ENCODE measurements around the gene RCN2. TPM values are rescaled to one million over a fixed set of nuclear protein-coding genes. Genes with fewer than 3 reads are reported as not detected.

RCN2 gene
- polyA plus RNA-seq, 1 experiment: 123 TPM

DNA sequence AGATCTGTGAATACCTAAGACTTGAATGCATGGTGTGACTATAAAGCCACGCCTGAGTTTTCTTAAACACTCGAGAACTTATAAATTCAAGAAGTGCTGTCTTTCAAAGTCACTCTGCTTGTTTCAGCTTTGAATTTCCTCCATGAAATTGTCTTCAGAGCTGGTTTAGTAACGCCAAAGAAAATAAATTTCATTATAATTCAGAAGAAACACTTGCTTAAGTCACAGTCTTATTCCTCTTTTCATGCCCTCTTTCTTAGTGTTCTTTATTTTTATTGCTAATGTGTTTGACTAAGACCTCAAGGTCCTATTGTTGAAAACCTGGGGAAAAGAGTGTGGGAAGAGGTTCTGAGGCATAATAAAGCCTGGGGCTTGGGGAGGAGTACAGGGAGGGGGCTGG is 3.3 kb upstream of the RCN2 start:
- H3K4me3 ChIP-seq (ENCODE audit: low read depth, low read length): no peak overlapping the region
- no peak overlapping the region for H3K27ac ChIP-seq (ENCODE audit: low read depth, low read length)
- ChIA-PET CTCF (no interaction called here), POLR2A (no interaction called here)
- no peak for DNase-seq (ENCODE audit: low read depth, low spot score)
- H3K27me3 ChIP-seq (ENCODE audit: control insufficient read depth, insufficient read depth, low read length): peaks cover 4% of the 10 kb centered on the region
- TF ChIP-seq, protein P1, sequence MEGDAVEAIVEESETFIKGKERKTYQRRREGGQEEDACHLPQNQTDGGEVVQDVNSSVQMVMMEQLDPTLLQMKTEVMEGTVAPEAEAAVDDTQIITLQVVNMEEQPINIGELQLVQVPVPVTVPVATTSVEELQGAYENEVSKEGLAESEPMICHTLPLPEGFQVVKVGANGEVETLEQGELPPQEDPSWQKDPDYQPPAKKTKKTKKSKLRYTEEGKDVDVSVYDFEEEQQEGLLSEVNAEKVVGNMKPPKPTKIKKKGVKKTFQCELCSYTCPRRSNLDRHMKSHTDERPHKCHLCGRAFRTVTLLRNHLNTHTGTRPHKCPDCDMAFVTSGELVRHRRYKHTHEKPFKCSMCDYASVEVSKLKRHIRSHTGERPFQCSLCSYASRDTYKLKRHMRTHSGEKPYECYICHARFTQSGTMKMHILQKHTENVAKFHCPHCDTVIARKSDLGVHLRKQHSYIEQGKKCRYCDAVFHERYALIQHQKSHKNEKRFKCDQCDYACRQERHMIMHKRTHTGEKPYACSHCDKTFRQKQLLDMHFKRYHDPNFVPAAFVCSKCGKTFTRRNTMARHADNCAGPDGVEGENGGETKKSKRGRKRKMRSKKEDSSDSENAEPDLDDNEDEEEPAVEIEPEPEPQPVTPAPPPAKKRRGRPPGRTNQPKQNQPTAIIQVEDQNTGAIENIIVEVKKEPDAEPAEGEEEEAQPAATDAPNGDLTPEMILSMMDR (IDR thresholded peaks at IDR 0.05; ENCODE audit: low read depth, low read length): no peak
- no peaks in the 10 kb centered on the region for H3K9me3 ChIP-seq (ENCODE audit: control insufficient read depth, insufficient read depth, low read length)

DNA sequence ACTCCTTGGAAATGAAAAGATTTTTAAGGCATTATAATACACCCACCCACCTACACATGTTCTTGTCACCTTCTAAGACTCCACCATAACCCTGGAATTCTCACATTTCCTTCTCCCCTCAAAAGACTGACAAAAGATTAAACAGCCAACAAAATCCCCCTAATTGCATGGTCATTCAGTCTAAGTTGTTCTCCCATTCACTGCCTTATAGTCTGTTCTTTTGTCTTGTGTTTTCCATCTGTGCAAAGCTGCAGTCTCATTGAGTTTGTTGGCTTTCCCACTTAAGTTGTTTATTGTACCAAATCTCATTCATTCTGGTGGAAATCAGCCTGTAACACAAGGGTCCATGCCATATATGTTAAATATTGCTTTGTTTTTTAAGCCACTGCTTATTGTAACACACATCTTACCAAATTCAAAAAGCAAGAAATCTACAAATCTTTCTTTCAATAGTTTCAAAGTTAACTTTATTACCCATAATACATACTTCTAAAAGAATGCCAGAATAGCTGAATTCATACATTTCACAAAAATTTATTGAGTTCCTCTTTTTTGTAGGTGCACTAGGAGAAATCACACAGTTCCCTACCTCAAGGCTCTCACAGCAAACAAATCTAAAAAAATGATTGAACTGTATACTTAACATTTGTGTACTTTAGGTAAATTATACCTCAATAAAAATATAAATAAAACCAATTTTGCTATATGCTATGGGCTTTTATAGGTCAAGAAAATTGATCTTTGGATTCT is 2.4 kb upstream of the RCN2 start:
- ChIA-PET POLR2A (no interaction called here), CTCF (no interaction called here)
- TF ChIP-seq, protein P1 (IDR thresholded peaks at IDR 0.05; ENCODE audit: low read depth, low read length): no peak
- H3K27me3 ChIP-seq (ENCODE audit: control insufficient read depth, insufficient read depth, low read length): no peaks in the 10 kb centered on the region
- no peak overlapping the region for H3K27ac ChIP-seq (ENCODE audit: low read depth, low read length)
- H3K4me3 ChIP-seq (ENCODE audit: low read depth, low read length): no peak overlapping the region
- no peaks in the 10 kb centered on the region for H3K9me3 ChIP-seq (ENCODE audit: control insufficient read depth, insufficient read depth, low read length)
- DNase-seq (ENCODE audit: low read depth, low spot score): no peak

DNA sequence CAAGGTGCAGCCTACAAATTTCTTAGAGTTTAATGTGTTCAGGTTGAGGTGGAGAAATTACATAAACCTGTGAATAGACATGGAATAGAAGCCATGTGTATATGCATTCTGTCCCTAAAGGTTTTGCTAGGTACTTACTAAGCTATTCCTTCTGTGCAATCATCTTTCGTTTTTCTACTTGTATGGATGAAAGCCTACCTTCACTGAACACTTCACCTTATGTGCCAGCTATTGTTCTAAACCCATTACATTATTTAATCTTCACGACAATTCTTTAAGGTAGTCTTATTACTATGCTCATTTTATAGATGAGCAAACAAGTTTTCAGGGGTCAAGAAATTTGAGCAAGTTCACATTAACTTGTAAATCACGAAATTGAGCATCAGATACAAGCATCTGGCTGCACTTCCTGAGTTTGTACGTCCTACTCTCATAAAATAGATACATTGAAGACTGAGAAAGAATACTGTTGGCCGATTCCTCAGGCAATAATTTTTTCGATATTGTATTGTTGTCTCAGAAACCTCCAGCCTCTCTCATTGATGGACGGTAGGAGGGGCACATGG is 635 bp upstream of the RCN2 start:
- Histone ChIP-seq H3K9me3 (ENCODE audit: control insufficient read depth, insufficient read depth, low read length) (no peaks in the 10 kb centered on the region), H3K27me3 (ENCODE audit: control insufficient read depth, insufficient read depth, low read length) (no peaks in the 10 kb centered on the region), H3K27ac (ENCODE audit: low read depth, low read length) (no peak overlapping the region), H3K4me3 (ENCODE audit: low read depth, low read length) (peak overlapping the region; percentile 70)
- ChIA-PET CTCF (interaction anchor here (1.1 to 1.7 kb wide), 2 partner anchors 11 to 612 kb away, joined by 3 to 5 read pairs; no protein-coding TSS in a partner anchor), POLR2A (interaction anchor here (0.6 to 1.0 kb wide), 6 partner anchors 14 to 654 kb away, joined by 3 to 4 read pairs (median 4); partner anchors contain the start of gene SCAPER)
- TF ChIP-seq, protein P1 (IDR thresholded peaks at IDR 0.05; ENCODE audit: low read depth, low read length): no peak
- no peak for DNase-seq (ENCODE audit: low read depth, low spot score)

DNA sequence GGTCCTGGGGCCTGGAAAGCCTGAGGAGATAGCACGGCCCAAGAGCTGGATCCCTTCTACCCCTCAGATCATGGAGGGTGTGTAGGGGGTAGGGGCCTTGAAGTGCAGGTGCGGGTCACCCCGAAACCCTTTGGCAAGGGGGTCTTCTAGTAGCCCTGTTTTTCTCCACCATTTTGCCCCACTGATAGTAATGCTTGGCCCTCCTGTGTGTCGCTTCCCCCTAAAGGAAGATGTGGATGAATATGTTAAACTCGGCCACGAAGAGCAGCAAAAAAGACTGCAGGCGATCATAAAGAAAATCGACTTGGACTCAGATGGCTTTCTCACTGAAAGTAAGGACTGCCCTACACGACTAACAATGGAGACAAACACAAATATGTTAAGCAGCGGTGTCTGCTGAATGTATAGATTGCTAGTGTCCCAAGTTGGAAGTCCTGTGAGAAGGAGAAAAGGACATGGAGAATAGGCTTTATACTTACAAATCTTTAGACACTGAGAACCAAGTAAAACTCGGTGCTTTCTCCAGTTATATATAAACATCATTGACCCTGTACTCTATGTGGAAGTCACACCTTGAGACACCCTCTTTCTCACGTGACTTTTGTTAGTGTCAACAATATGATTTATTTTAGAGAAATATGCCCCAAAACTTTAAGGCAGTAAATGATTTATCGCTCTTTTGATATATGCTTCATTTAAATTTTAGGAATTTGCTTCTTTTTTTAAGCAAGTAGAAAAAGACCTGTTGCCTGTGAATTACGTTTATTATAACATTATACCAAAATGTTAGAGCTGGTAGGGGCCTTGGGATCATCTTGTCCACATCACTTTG is 802 bp downstream of the RCN2 start:
- CTCF ChIA-PET: interaction anchor here (1.7 kb wide), 1 partner anchor 9 kb away, joined by 5 read pairs; no protein-coding TSS in a partner anchor
- TF ChIP-seq, protein P1 (IDR thresholded peaks at IDR 0.05; ENCODE audit: low read depth, low read length): no peak

More for the DNA sequence above, 802 bp downstream of the RCN2 start:
- POLR2A ChIA-PET: no interaction called here
- H3K27ac ChIP-seq (ENCODE audit: low read depth, low read length): no peak overlapping the region
- H3K27me3 ChIP-seq (ENCODE audit: control insufficient read depth, insufficient read depth, low read length): no peaks in the 10 kb centered on the region
- H3K9me3 ChIP-seq (ENCODE audit: control insufficient read depth, insufficient read depth, low read length): no peaks in the 10 kb centered on the region
- peak overlapping the region; percentile 82 for H3K4me3 ChIP-seq (ENCODE audit: low read depth, low read length)
- DNase-seq (ENCODE audit: low read depth, low spot score): no peak
